Gastrocnemius medialis (tissue), 4 donors: Measurements from ENCODE around the gene CAPZB. TPM values are rescaled to one million over a fixed set of nuclear protein-coding genes. Genes with fewer than 3 reads are reported as not detected.

Source experiments
- ATAC-seq, 2 donors: fragments of 150-250 bp; one replicate each; pipeline ENCODE4 v1.9.1; 2016
- DNase-seq, 2 donors: peaks; one replicate each; pipeline ENCODE4 v3.0.0-alpha.2; 2019
- H3K27ac ChIP-seq, 4 donors: fragments of 200-600 bp; sonication (generic); 1 replicate in 1 of 4; 2 replicates in 3 of 4; pipeline ENCODE4 v1.5.1; 2016 to 2018; ENCODE audit warnings: mild to moderate bottlenecking in 2 of 4, moderate library complexity in 1 of 4
- H3K27me3 ChIP-seq, 3 donors: fragments of 200-600 bp; sonication (generic) in 2 of 3; 1 replicate in 1 of 3; 2 replicates in 2 of 3; pipeline versions ENCODE4 v1.5.1 to v1.6.0; 2016 to 2019; ENCODE audit warnings: mild to moderate bottlenecking in 1 of 3, moderate library complexity in 1 of 3
- H3K36me3 ChIP-seq, 2 donors: fragments of 200-600 bp; sonication (generic) in 1 of 2; one replicate each; pipeline ENCODE4 v1.5.1; 2017 to 2018
- H3K4me1 ChIP-seq, 2 donors: fragments of 200-600 bp; sonication (generic) in 1 of 2; one replicate each; pipeline ENCODE4 v1.5.1; 2016 to 2017; ENCODE audit warnings: mild to moderate bottlenecking in 2 of 2
- H3K4me3 ChIP-seq, 4 donors: fragments of 200-600 bp; sonication (generic) in 3 of 4; 1 replicate in 1 of 4; 2 replicates in 3 of 4; pipeline ENCODE4 v1.5.1; 2016 to 2019; ENCODE audit warnings: mild to moderate bottlenecking in 2 of 4
- H3K9me3 ChIP-seq, 3 donors: fragments of 200-600 bp; sonication (generic) in 2 of 3; 1 replicate in 1 of 3; 2 replicates in 2 of 3; pipeline ENCODE4 v1.5.1; 2016 to 2019
- CTCF ChIP-seq, 5 experiments: fragments of 450-650 bp in 3 of 5; fragments of 200-600 bp in 2 of 5; sonication (generic) in 2 of 5; IDR thresholded peaks in 4 of 5; conservative IDR thresholded peaks in 1 of 5; 1 replicate in 4 of 5; 2 replicates in 1 of 5; pipeline ENCODE4 v1.5.1; 2016 to 2019; ENCODE audit warnings: antibody characterized with exemption in 5 of 5, mild to moderate bottlenecking in 3 of 5, moderate library complexity in 3 of 5
- POLR2A ChIP-seq, 2 donors: fragments of 450-650 bp; IDR thresholded peaks; one replicate each; pipeline ENCODE4 v1.6.1; 2017; ENCODE audit warnings: antibody characterized with exemption in 2 of 2, mild to moderate bottlenecking in 2 of 2, moderate library complexity in 2 of 2
- in situ Hi-C, 4 donors: fragments of 200-750 bp; cut with MboI; loops; one replicate each; pipeline versions ENCODE4 v1.15.0 to v1.8.0; 2017; ENCODE audit warnings: low sequenced_read_pairs in 4 of 4
- intact Hi-C: fragments of 100-400 bp; cut with DNase I; formaldehyde crosslinking; loops from one replicate; pipeline ENCODE4 v1.15.1; 2023; ENCODE audit warnings: low total_unique reads
- total RNA-seq, 4 donors: library from RNA; depleted of rRNA; stranded (reverse); fragments of >200 nt; gene quantifications; one replicate each; pipeline versions ENCODE4 v1.1.0 to v1.2.3, GENCODE V29; 2016

CAPZB gene
- total RNA-seq, 4 donors from 2014 or later = 48.6 to 93.8 (median 74.9) TPM

GRCh38 chr1:19324665-19324990, 160.7 kb downstream of the CAPZB start:
- in situ Hi-C loops = no loop called here
- no peak overlapping the region for H3K4me3 ChIP-seq
- no peaks in the 10 kb centered on the region for H3K27me3 ChIP-seq
- no peaks in the 10 kb centered on the region for H3K9me3 ChIP-seq
- H3K27ac ChIP-seq = no peak overlapping the region
- H3K4me1 ChIP-seq = no peaks in the 10 kb centered on the region
- no peak for ATAC-seq
- DNase-seq = no peak
- TF ChIP-seq POLR2A (IDR thresholded peaks at IDR 0.05) = no peak
- TF ChIP-seq CTCF (IDR thresholded peaks at IDR 0.05 in 4 of 5, conservative IDR thresholded peaks at IDR 0.05 in 1 of 5) = no peak
- intact Hi-C loops = no loop called here
- H3K36me3 ChIP-seq = peaks cover 0 to 60% of the 10 kb centered on the region in 2 donors

DNA sequence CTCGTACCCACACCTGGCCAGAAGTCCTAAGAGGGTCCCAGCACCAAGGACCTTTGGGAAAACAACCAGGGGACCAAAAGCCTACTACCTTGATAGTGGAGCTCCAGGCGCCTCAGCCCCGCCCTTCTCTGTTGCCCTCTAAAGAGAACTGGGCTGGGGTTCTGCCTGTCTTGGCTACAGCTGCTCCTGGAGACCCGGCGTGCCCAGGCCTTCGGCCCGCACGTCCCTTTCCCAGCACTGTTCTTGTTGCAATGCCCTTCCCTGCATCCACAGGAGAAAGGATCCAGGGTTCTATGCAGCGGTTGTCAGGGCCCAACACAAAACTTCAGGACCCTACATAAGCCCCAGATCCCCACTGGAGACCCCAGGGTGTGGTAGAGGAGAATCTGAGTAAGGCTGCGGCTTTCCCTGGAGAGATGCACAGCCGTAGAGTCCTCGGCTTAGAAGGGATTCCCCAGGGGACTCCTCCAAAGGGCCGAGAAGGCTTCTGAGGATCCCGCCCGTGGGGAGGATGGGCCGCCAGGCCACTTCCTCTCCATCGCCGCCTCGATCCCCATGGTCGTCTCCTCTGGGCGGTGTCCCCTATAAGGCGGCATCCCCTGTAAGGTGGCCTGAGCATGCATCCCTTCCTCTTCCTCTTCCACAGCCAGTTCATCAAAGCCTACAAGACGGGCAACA, 161.2 kb downstream of the CAPZB start:
- Histone ChIP-seq H3K4me1 (no peaks in the 10 kb centered on the region), H3K27me3 (no peaks in the 10 kb centered on the region), H3K27ac (no peak overlapping the region), H3K4me3 (no peak overlapping the region), H3K36me3 (peaks cover 0 to 65% of the 10 kb centered on the region in 2 donors), H3K9me3 (no peaks in the 10 kb centered on the region)
- in situ Hi-C loops (no loop called here), intact Hi-C loops (no loop called here)
- ATAC-seq (no peak), DNase-seq (no peak)
- TF ChIP-seq POLR2A (IDR thresholded peaks at IDR 0.05) (no peak), CTCF (IDR thresholded peaks at IDR 0.05 in 4 of 5, conservative IDR thresholded peaks at IDR 0.05 in 1 of 5) (no peak)

GRCh38 chr1:19322481-19322880, 162.9 kb downstream of the CAPZB start:
- intact Hi-C loops = no loop called here
- in situ Hi-C loops = no loop called here
- Histone ChIP-seq H3K9me3 (no peaks in the 10 kb centered on the region), H3K4me1 (no peaks in the 10 kb centered on the region), H3K27me3 (no peaks in the 10 kb centered on the region), H3K27ac (no peak overlapping the region), H3K36me3 (peaks cover 0 to 68% of the 10 kb centered on the region in 2 donors), H3K4me3 (no peak overlapping the region)
- DNase-seq (peak in 1 of 2 donors; percentile 12), ATAC-seq (no peak)
- no peak for TF ChIP-seq CTCF (IDR thresholded peaks at IDR 0.05 in 4 of 5, conservative IDR thresholded peaks at IDR 0.05 in 1 of 5)
- TF ChIP-seq POLR2A (IDR thresholded peaks at IDR 0.05) = no peak

GRCh38 chr1:19321071-19321470, 164.3 kb downstream of the CAPZB start:
- Histone ChIP-seq H3K27me3 (no peaks in the 10 kb centered on the region), H3K9me3 (no peaks in the 10 kb centered on the region), H3K4me3 (no peak overlapping the region), H3K27ac (no peak overlapping the region), H3K4me1 (no peaks in the 10 kb centered on the region), H3K36me3 (peaks cover 0 to 54% of the 10 kb centered on the region in 2 donors)
- intact Hi-C loops (no loop called here), in situ Hi-C loops (no loop called here)
- ATAC-seq (no peak), DNase-seq (no peak)
- TF ChIP-seq CTCF (IDR thresholded peaks at IDR 0.05 in 4 of 5, conservative IDR thresholded peaks at IDR 0.05 in 1 of 5) = no peak

GRCh38 chr1:19319196-19319595, 166.1 kb downstream of the CAPZB start:
- Histone ChIP-seq H3K4me3 (no peak overlapping the region), H3K27me3 (no peaks in the 10 kb centered on the region), H3K36me3 (peaks cover 0 to 35% of the 10 kb centered on the region in 2 donors), H3K9me3 (no peaks in the 10 kb centered on the region), H3K27ac (no peak overlapping the region), H3K4me1 (no peaks in the 10 kb centered on the region)
- DNase-seq = no peak
- intact Hi-C loops = loop anchor here (10.0 kb wide), 1 partner anchor 336 kb away; no protein-coding TSS in a partner anchor
- in situ Hi-C loops = no loop called here
- no peak for ATAC-seq
- TF ChIP-seq CTCF (IDR thresholded peaks at IDR 0.05 in 4 of 5, conservative IDR thresholded peaks at IDR 0.05 in 1 of 5) = no peak
- no peak for TF ChIP-seq POLR2A (IDR thresholded peaks at IDR 0.05)
